ENCODE results near the gene PAQR7.

PAQR7 gene

DNA sequence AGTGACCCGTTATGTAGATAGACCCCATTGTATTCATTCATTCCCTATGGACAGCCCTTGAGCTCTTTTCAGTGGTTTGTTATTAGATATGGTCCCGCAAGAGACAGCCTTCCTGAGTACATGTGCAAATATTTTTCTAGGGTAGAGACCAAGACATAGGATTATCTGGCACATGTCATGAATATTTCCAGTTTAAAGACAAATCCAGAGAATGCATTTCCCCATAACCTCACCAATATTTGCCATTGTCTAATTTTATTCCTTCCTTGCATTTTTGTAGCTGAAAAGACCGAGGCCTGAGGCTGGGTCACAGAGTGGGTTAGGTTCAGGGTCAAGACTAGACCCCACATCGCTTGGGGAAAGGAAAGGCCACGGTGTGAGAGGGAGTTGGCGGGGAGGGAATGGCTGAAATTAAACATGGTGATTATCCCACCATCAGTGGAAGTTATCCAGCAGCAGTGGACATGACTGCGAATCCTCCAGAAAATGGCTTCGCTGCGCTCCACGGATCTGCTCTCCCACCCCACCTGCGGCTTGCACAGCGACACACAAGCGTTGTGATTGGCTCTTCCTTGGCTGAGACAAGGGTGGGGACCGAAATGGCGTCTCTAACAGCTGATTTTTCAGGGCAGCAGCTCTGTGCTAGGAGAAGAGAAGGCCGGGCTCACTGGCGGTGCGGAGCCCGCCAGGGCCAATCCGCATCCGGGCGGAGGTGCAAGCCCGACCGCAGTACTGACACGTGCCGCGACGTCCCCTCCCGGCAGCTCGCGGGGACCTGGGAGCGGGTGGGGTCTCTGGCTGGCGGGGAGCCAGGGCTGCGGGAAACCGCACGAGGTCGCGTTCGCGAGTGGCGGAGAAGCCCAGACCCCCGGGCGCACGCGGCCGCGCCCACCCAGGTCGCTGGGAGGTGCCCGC lies 46.8 kb upstream of the PAQR7 start:
- DNase-seq = peak; percentile 30
- no peaks in the 10 kb centered on the region for H3K79me1 ChIP-seq (replicated peaks; ENCODE audit: low read length, poor library complexity, severe bottlenecking)
- H3K9me3 ChIP-seq (ENCODE audit: control insufficient read depth, low read length) = no peaks in the 10 kb centered on the region
- peaks cover 12% of the 10 kb centered on the region for H3K4me1 ChIP-seq (ENCODE audit: control insufficient read depth, insufficient read depth, low read depth, low read length)
- H3K14ac ChIP-seq (ENCODE audit: low read length in 2 of 2) = peak overlapping the region in 1 of 2 experiments; percentile 64
- H2BK5ac ChIP-seq (ENCODE audit: low read depth, low read length, poor library complexity, severe bottlenecking) = peak overlapping the region; percentile 80
- H4K91ac ChIP-seq (ENCODE audit: low read length) = peak overlapping the region; percentile 76
- peak overlapping the region; percentile 58 to 79 for H3K4me3 ChIP-seq (ENCODE audit: insufficient read depth in 1 of 2, low read depth in 1 of 2, low read length in 2 of 2)
- peak overlapping the region; percentile 41 for H2BK15ac ChIP-seq (ENCODE audit: low read depth, poor library complexity, severe bottlenecking)
- peaks cover 6 to 15% of the 10 kb centered on the region in 2 experiments for H3K27me3 ChIP-seq (ENCODE audit: control insufficient read depth in 1 of 2, insufficient read depth in 1 of 2, low read length in 2 of 2)
- H3K36me3 ChIP-seq (ENCODE audit: control insufficient read depth in 1 of 2, insufficient read depth in 2 of 2, low read depth in 1 of 2, low read length in 2 of 2) = no peaks in the 10 kb centered on the region
- H3K9ac ChIP-seq (ENCODE audit: low read length) = peak overlapping the region; percentile 71
- peak overlapping the region in 1 of 2 experiments; percentile 61 for H2BK12ac ChIP-seq (ENCODE audit: low read length in 2 of 2)
- H2AFZ ChIP-seq (ENCODE audit: low read depth, low read length) = peak overlapping the region; percentile 95
- peak overlapping the region; percentile 45 to 82 for H3K18ac ChIP-seq (ENCODE audit: low read depth in 1 of 2, low read length in 2 of 2)
- peak overlapping the region; percentile 96 for H3K4me2 ChIP-seq (ENCODE audit: low read length, poor library complexity, severe bottlenecking)
- peak overlapping the region; percentile 36 for H3K27ac ChIP-seq (ENCODE audit: low read length, poor library complexity, severe bottlenecking)
- H2BK120ac ChIP-seq (ENCODE audit: low read depth, low read length) = peak overlapping the region; percentile 66
- H3K4ac ChIP-seq (ENCODE audit: low read depth in 1 of 2, low read length in 2 of 2) = peak overlapping the region; percentile 64 to 89
- WGBS = 9% methylated on average over 48 of the region's 49 CpGs
- H3K23ac ChIP-seq (ENCODE audit: low read length in 2 of 2) = peak overlapping the region in 1 of 2 experiments; percentile 36
- H4K8ac ChIP-seq (ENCODE audit: low read length) = peak overlapping the region; percentile 79
- H2AK5ac ChIP-seq (ENCODE audit: low read length, severe bottlenecking) = peak overlapping the region; percentile 57

DNA sequence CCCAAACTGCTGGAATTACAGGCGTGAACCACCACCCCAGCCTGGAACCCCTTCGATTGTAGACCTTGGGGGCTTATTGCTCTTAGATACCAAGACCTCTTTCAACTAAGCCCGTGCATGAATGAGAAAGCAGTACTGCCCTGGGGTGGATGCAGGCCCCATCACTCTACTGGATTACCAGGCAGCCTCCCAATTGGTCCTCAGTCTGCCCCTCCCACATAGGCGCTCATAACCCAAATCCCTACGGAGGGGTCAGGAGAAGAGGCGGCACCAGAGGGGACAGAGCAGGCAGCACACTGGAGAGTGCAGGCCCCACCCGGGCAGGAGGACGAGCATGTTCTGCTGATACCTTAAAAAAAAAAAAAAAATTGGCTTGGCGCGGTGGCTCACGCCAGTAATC lies 43.1 kb upstream of the PAQR7 start:
- Histone ChIP-seq H3K36me3 (ENCODE audit: control insufficient read depth in 1 of 2, insufficient read depth in 2 of 2, low read depth in 1 of 2, low read length in 2 of 2) (no peaks in the 10 kb centered on the region), H3K4me1 (ENCODE audit: control insufficient read depth, insufficient read depth, low read depth, low read length) (peaks cover 13% of the 10 kb centered on the region), H3K79me1 (replicated peaks; ENCODE audit: low read length, poor library complexity, severe bottlenecking) (no peaks in the 10 kb centered on the region), H4K91ac (ENCODE audit: low read length) (no peak overlapping the region), H3K27ac (ENCODE audit: low read length, poor library complexity, severe bottlenecking) (no peak overlapping the region), H3K18ac (ENCODE audit: low read depth in 1 of 2, low read length in 2 of 2) (no peak overlapping the region), H2BK12ac (ENCODE audit: low read length in 2 of 2) (no peak overlapping the region), H3K9ac (ENCODE audit: low read length) (no peak overlapping the region), H2AK5ac (ENCODE audit: low read length, severe bottlenecking) (no peak overlapping the region), H2BK120ac (ENCODE audit: low read depth, low read length) (no peak overlapping the region), H3K9me3 (ENCODE audit: control insufficient read depth, low read length) (no peaks in the 10 kb centered on the region), H3K27me3 (ENCODE audit: control insufficient read depth in 1 of 2, insufficient read depth in 1 of 2, low read length in 2 of 2) (peaks cover 0 to 2% of the 10 kb centered on the region in 2 experiments), H3K4me2 (ENCODE audit: low read length, poor library complexity, severe bottlenecking) (no peak overlapping the region), H4K8ac (ENCODE audit: low read length) (no peak overlapping the region), H3K4ac (ENCODE audit: low read depth in 1 of 2, low read length in 2 of 2) (no peak overlapping the region), H3K4me3 (ENCODE audit: insufficient read depth in 1 of 2, low read depth in 1 of 2, low read length in 2 of 2) (no peak overlapping the region), H3K14ac (ENCODE audit: low read length in 2 of 2) (no peak overlapping the region), H3K23ac (ENCODE audit: low read length in 2 of 2) (no peak overlapping the region), H2BK15ac (ENCODE audit: low read depth, poor library complexity, severe bottlenecking) (no peak overlapping the region), H2AFZ (ENCODE audit: low read depth, low read length) (no peak overlapping the region), H2BK5ac (ENCODE audit: low read depth, low read length, poor library complexity, severe bottlenecking) (no peak overlapping the region)
- WGBS = 90% methylated on average over 11 of the region's 11 CpGs
- DNase-seq = no peak

- Histone ChIP-seq H2BK15ac (ENCODE audit: low read depth, poor library complexity, severe bottlenecking) (no peak overlapping the region), H4K8ac (ENCODE audit: low read length) (no peak overlapping the region), H3K9me3 (ENCODE audit: control insufficient read depth, low read length) (no peaks in the 10 kb centered on the region), H2AFZ (ENCODE audit: low read depth, low read length) (no peak overlapping the region), H3K18ac (ENCODE audit: low read depth in 1 of 2, low read length in 2 of 2) (no peak overlapping the region), H3K79me1 (replicated peaks; ENCODE audit: low read length, poor library complexity, severe bottlenecking) (no peaks in the 10 kb centered on the region), H2BK12ac (ENCODE audit: low read length in 2 of 2) (no peak overlapping the region), H3K23ac (ENCODE audit: low read length in 2 of 2) (no peak overlapping the region), H3K27me3 (ENCODE audit: control insufficient read depth in 1 of 2, insufficient read depth in 1 of 2, low read length in 2 of 2) (no peaks in the 10 kb centered on the region), H4K91ac (ENCODE audit: low read length) (no peak overlapping the region), H2AK5ac (ENCODE audit: low read length, severe bottlenecking) (no peak overlapping the region), H3K4ac (ENCODE audit: low read depth in 1 of 2, low read length in 2 of 2) (no peak overlapping the region), H3K14ac (ENCODE audit: low read length in 2 of 2) (no peak overlapping the region), H3K36me3 (ENCODE audit: control insufficient read depth in 1 of 2, insufficient read depth in 2 of 2, low read depth in 1 of 2, low read length in 2 of 2) (no peaks in the 10 kb centered on the region), H3K9ac (ENCODE audit: low read length) (no peak overlapping the region), H2BK120ac (ENCODE audit: low read depth, low read length) (no peak overlapping the region), H2BK5ac (ENCODE audit: low read depth, low read length, poor library complexity, severe bottlenecking) (no peak overlapping the region), H3K4me3 (ENCODE audit: insufficient read depth in 1 of 2, low read depth in 1 of 2, low read length in 2 of 2) (no peak overlapping the region), H3K4me2 (ENCODE audit: low read length, poor library complexity, severe bottlenecking) (no peak overlapping the region), H3K27ac (ENCODE audit: low read length, poor library complexity, severe bottlenecking) (no peak overlapping the region), H3K4me1 (ENCODE audit: control insufficient read depth, insufficient read depth, low read depth, low read length) (peaks cover 12% of the 10 kb centered on the region)
- 23% methylated on average over 5 of the region's 5 CpGs for WGBS
- DNase-seq = peak; percentile 9
Measured at GRCh38 chr1:25917996-25918395, 42.5 kb upstream of the PAQR7 start.

DNA sequence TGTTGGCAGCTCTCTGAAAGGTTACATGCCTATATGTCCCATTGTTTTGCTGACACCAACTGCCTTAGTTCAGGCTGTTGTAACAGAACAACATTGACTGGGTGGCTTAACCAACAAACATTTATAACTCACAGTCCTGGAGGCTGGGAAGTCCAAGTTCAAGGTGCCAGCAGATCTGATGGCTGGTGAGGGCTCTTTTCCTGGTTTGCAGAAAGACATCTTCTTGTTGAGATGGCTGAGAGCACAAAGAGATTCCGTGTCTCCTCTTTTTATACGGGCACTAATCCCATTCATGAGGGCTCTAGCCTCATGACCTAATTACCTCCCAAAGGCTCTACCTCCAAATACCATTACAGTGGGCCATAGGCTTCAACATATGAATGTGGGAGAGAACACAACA lies 41.0 kb upstream of the PAQR7 start:
- H4K8ac ChIP-seq (ENCODE audit: low read length) = no peak overlapping the region
- H3K23ac ChIP-seq (ENCODE audit: low read length in 2 of 2) = no peak overlapping the region
- H2AFZ ChIP-seq (ENCODE audit: low read depth, low read length) = no peak overlapping the region
- no peak overlapping the region for H4K91ac ChIP-seq (ENCODE audit: low read length)
- H2BK15ac ChIP-seq (ENCODE audit: low read depth, poor library complexity, severe bottlenecking) = no peak overlapping the region
- H2BK12ac ChIP-seq (ENCODE audit: low read length in 2 of 2) = no peak overlapping the region
- no peaks in the 10 kb centered on the region for H3K27me3 ChIP-seq (ENCODE audit: control insufficient read depth in 1 of 2, insufficient read depth in 1 of 2, low read length in 2 of 2)
- 100% methylated on average over 1 of the region's 2 CpGs for WGBS
- no peak overlapping the region for H3K4me2 ChIP-seq (ENCODE audit: low read length, poor library complexity, severe bottlenecking)
- H3K4ac ChIP-seq (ENCODE audit: low read depth in 1 of 2, low read length in 2 of 2) = peak overlapping the region in 1 of 2 experiments; percentile 54
- no peaks in the 10 kb centered on the region for H3K79me1 ChIP-seq (replicated peaks; ENCODE audit: low read length, poor library complexity, severe bottlenecking)
- H3K4me3 ChIP-seq (ENCODE audit: insufficient read depth in 1 of 2, low read depth in 1 of 2, low read length in 2 of 2) = no peak overlapping the region
- no peak overlapping the region for H3K27ac ChIP-seq (ENCODE audit: low read length, poor library complexity, severe bottlenecking)
- no peak overlapping the region for H2AK5ac ChIP-seq (ENCODE audit: low read length, severe bottlenecking)
- no peak overlapping the region for H2BK5ac ChIP-seq (ENCODE audit: low read depth, low read length, poor library complexity, severe bottlenecking)
- H3K9ac ChIP-seq (ENCODE audit: low read length) = no peak overlapping the region
- no peak for DNase-seq
- no peak overlapping the region for H3K18ac ChIP-seq (ENCODE audit: low read depth in 1 of 2, low read length in 2 of 2)
- no peak overlapping the region for H2BK120ac ChIP-seq (ENCODE audit: low read depth, low read length)
- H3K14ac ChIP-seq (ENCODE audit: low read length in 2 of 2) = no peak overlapping the region
- no peaks in the 10 kb centered on the region for H3K9me3 ChIP-seq (ENCODE audit: control insufficient read depth, low read length)
- peaks cover 6% of the 10 kb centered on the region for H3K4me1 ChIP-seq (ENCODE audit: control insufficient read depth, insufficient read depth, low read depth, low read length)
- H3K36me3 ChIP-seq (ENCODE audit: control insufficient read depth in 1 of 2, insufficient read depth in 2 of 2, low read depth in 1 of 2, low read length in 2 of 2) = no peaks in the 10 kb centered on the region

Measured in mesenchymal stem cell (in vitro differentiated cells and primary cell).